Activated T-helper 17 cell treated with anti-CD3 and anti-CD28 coated beads, Interleukin-2, amount 50 U/mL, for 72 hours (primary cell): ENCODE measurements around the gene SLC22A5. TPM values are rescaled to one million over a fixed set of nuclear protein-coding genes. Genes with fewer than 3 reads are reported as not detected.
"Not testable (repeated sequence)": the region's sequence is repeated elsewhere in the genome, so short reads cannot be mapped to it uniquely, and the experiment has no call there.

Experiments used
- ATAC-seq: fragments of 150-1000 bp; cut with Tn5 transposase; replicated peaks from 2 replicates; pipeline ENCODE4 v1.10.0; 2021; ENCODE audit warnings: mild to moderate bottlenecking, moderate library complexity
- H3K27ac Mint-ChIP-seq: one replicate; pipeline ENCODE4 v1.8.0; 2022; ENCODE audit warnings: mixed read lengths
- H3K27me3 Mint-ChIP-seq: one replicate; pipeline ENCODE4 v1.8.0; 2022; ENCODE audit warnings: mixed read lengths
- H3K36me3 Mint-ChIP-seq: one replicate; pipeline ENCODE4 v1.8.0; 2022; ENCODE audit warnings: low read depth, mild to moderate bottlenecking, mixed read lengths
- H3K4me1 Mint-ChIP-seq: one replicate; pipeline ENCODE4 v1.8.0; 2022; ENCODE audit warnings: mixed read lengths
- H3K4me3 Mint-ChIP-seq: one replicate; pipeline ENCODE4 v1.8.0; 2022; ENCODE audit warnings: mild to moderate bottlenecking, mixed read lengths
- H3K9me3 Mint-ChIP-seq: one replicate; pipeline ENCODE4 v1.8.0; 2022; ENCODE audit warnings: mixed read lengths
- total RNA-seq, 2 donors: library from RNA; stranded (reverse); gene quantifications; one replicate each; pipeline ENCODE4 v1.2.3, GENCODE V29; 2022

SLC22A5 gene
- total RNA-seq, 2 donors from 2014 or later: 3.2 to 3.5 TPM

- no peaks in the 10 kb centered on the region for H3K9me3 Mint-ChIP-seq
- H3K27me3 Mint-ChIP-seq: no peaks in the 10 kb centered on the region
- peak; percentile 47 for ATAC-seq
- peaks cover 51% of the 10 kb centered on the region for H3K4me1 Mint-ChIP-seq
- peaks cover 1% of the 10 kb centered on the region for H3K36me3 Mint-ChIP-seq
- peak overlapping the region; percentile 96 for H3K4me3 Mint-ChIP-seq
- peak overlapping the region; percentile 77 for H3K27ac Mint-ChIP-seq
Observed at GRCh38 chr5:132406144-132406783, 36.8 kb downstream of the SLC22A5 start.

- Mint-ChIP-seq H3K27me3 (no peaks in the 10 kb centered on the region), H3K4me3 (peak overlapping the region; percentile 96), H3K9me3 (no peaks in the 10 kb centered on the region), H3K27ac (peak overlapping the region; percentile 49), H3K4me1 (peaks cover 43% of the 10 kb centered on the region), H3K36me3 (peaks cover 13% of the 10 kb centered on the region)
- no peak for ATAC-seq
Observed at GRCh38 chr5:132407970-132408369, 38.5 kb downstream of the SLC22A5 start.

GRCh38 chr5:132408456-132408855, 38.9 kb downstream of the SLC22A5 start:
- H3K9me3 Mint-ChIP-seq: no peaks in the 10 kb centered on the region
- H3K4me1 Mint-ChIP-seq: peaks cover 46% of the 10 kb centered on the region
- peak overlapping the region; percentile 96 for H3K4me3 Mint-ChIP-seq
- H3K36me3 Mint-ChIP-seq: peaks cover 18% of the 10 kb centered on the region
- H3K27ac Mint-ChIP-seq: peak overlapping the region; percentile 49
- no peak for ATAC-seq
- H3K27me3 Mint-ChIP-seq: no peaks in the 10 kb centered on the region

- Mint-ChIP-seq H3K36me3 (peaks cover 23% of the 10 kb centered on the region), H3K9me3 (no peaks in the 10 kb centered on the region), H3K27me3 (no peaks in the 10 kb centered on the region), H3K4me1 (peaks cover 46% of the 10 kb centered on the region), H3K27ac (peak overlapping the region; percentile 50), H3K4me3 (peak overlapping the region; percentile 96)
- no peak for ATAC-seq
Observed at GRCh38 chr5:132408965-132409364, 39.5 kb downstream of the SLC22A5 start.

GRCh38 chr5:132410451-132411303, 41.2 kb downstream of the SLC22A5 start:
- Mint-ChIP-seq H3K36me3 (peaks cover 30% of the 10 kb centered on the region), H3K27me3 (no peaks in the 10 kb centered on the region), H3K4me1 (peaks cover 48% of the 10 kb centered on the region), H3K4me3 (peak overlapping the region; percentile 96), H3K9me3 (no peaks in the 10 kb centered on the region), H3K27ac (peak overlapping the region; percentile 98)
- ATAC-seq: peak; percentile 65

- peak overlapping the region; percentile 98 for H3K27ac Mint-ChIP-seq
- peaks cover 30% of the 10 kb centered on the region for H3K36me3 Mint-ChIP-seq
- H3K4me1 Mint-ChIP-seq: peaks cover 44% of the 10 kb centered on the region
- no peaks in the 10 kb centered on the region for H3K9me3 Mint-ChIP-seq
- H3K27me3 Mint-ChIP-seq: no peaks in the 10 kb centered on the region
- peak; percentile 38 for ATAC-seq
- peak overlapping the region; percentile 96 for H3K4me3 Mint-ChIP-seq
Observed at GRCh38 chr5:132411304-132412013, 41.9 kb downstream of the SLC22A5 start.

GRCh38 chr5:132413567-132413966, 44.1 kb downstream of the SLC22A5 start:
- no peak for ATAC-seq
- H3K36me3 Mint-ChIP-seq: peaks cover 34% of the 10 kb centered on the region
- peak overlapping the region; percentile 98 for H3K27ac Mint-ChIP-seq
- no peaks in the 10 kb centered on the region for H3K27me3 Mint-ChIP-seq
- H3K4me3 Mint-ChIP-seq: peak overlapping the region; percentile 96
- H3K4me1 Mint-ChIP-seq: peaks cover 36% of the 10 kb centered on the region
- no peaks in the 10 kb centered on the region for H3K9me3 Mint-ChIP-seq

GRCh38 chr5:132414634-132415378, 45.3 kb downstream of the SLC22A5 start:
- H3K27me3 Mint-ChIP-seq: no peaks in the 10 kb centered on the region
- H3K9me3 Mint-ChIP-seq: no peaks in the 10 kb centered on the region
- H3K4me1 Mint-ChIP-seq: peaks cover 40% of the 10 kb centered on the region
- peak overlapping the region; percentile 96 for H3K4me3 Mint-ChIP-seq
- ATAC-seq: no peak
- H3K36me3 Mint-ChIP-seq: peaks cover 47% of the 10 kb centered on the region
- H3K27ac Mint-ChIP-seq: peak overlapping the region; percentile 98

GRCh38 chr5:132415516-132415915, 46.0 kb downstream of the SLC22A5 start:
- H3K27ac Mint-ChIP-seq: peak overlapping the region; percentile 42
- H3K27me3 Mint-ChIP-seq, ATAC-seq, H3K9me3 Mint-ChIP-seq: not testable (repeated sequence)
- peak overlapping the region; percentile 96 for H3K4me3 Mint-ChIP-seq
- H3K36me3 Mint-ChIP-seq: peaks cover 54% of the 10 kb centered on the region
- peaks cover 47% of the 10 kb centered on the region for H3K4me1 Mint-ChIP-seq

GRCh38 chr5:132416306-132417009, 46.9 kb downstream of the SLC22A5 start:
- H3K4me1 Mint-ChIP-seq: peaks cover 57% of the 10 kb centered on the region

GRCh38 chr5:132417010-132417439, 47.5 kb downstream of the SLC22A5 start:
- no peak for ATAC-seq
- Mint-ChIP-seq H3K4me3 (peak overlapping the region; percentile 17), H3K9me3 (no peaks in the 10 kb centered on the region), H3K27me3 (no peaks in the 10 kb centered on the region), H3K4me1 (peaks cover 60% of the 10 kb centered on the region), H3K27ac (peak overlapping the region; percentile 71), H3K36me3 (peaks cover 58% of the 10 kb centered on the region)

More at GRCh38 chr5:132416306-132417009, 46.9 kb downstream of the SLC22A5 start:
- no peak for ATAC-seq
- Mint-ChIP-seq H3K27ac (peak overlapping the region; percentile 42), H3K4me3 (no peak overlapping the region), H3K27me3 (no peaks in the 10 kb centered on the region), H3K9me3 (no peaks in the 10 kb centered on the region), H3K36me3 (peaks cover 60% of the 10 kb centered on the region)

- no peak for ATAC-seq
- H3K9me3 Mint-ChIP-seq: no peaks in the 10 kb centered on the region
- H3K36me3 Mint-ChIP-seq: peaks cover 58% of the 10 kb centered on the region
- no peaks in the 10 kb centered on the region for H3K27me3 Mint-ChIP-seq
- H3K4me3 Mint-ChIP-seq: peak overlapping the region; percentile 17
- H3K4me1 Mint-ChIP-seq: peaks cover 60% of the 10 kb centered on the region
- H3K27ac Mint-ChIP-seq: peak overlapping the region; percentile 71
Observed at GRCh38 chr5:132417461-132417860, 48.0 kb downstream of the SLC22A5 start.

GRCh38 chr5:132417889-132418485, 48.5 kb downstream of the SLC22A5 start:
- Mint-ChIP-seq H3K9me3 (no peaks in the 10 kb centered on the region), H3K4me1 (peaks cover 63% of the 10 kb centered on the region), H3K27ac (peak overlapping the region; percentile 71), H3K36me3 (peaks cover 63% of the 10 kb centered on the region), H3K27me3 (no peaks in the 10 kb centered on the region), H3K4me3 (peak overlapping the region; percentile 5)
- ATAC-seq: no peak
